ENCODE results near the gene RHBDF2. TPM values are rescaled to one million over a fixed set of nuclear protein-coding genes. Genes with fewer than 3 reads are reported as not detected.

The RHBDF2 gene
- total and polyA plus RNA-seq, 4 donors = 20.1 to 116 (median 39.6) TPM

DNA sequence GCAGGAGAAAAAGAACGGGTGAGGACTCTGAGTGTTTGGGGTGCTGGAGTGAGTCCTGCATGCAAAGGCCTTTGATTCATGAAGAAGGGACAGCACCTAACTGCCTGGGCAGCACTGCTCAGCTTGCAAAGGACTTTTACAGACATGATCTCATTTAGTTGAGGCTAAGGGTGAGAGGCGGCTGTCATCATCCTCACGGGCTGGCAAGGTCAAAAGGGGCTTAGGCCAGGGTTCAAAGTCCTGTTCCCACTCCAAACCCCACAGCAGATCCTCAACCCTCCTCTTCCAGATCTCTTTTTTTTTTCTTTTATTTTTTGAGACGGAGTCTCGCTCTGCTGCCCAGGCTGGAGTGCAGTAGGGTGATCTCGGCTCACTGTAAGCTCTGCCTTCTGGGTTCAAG lies 4.8 kb downstream of the RHBDF2 start:
- no peak overlapping the region for H3K4me3 ChIP-seq
- H3K27ac ChIP-seq (ENCODE audit: low read depth in 1 of 2, low read length in 1 of 2) = no peak overlapping the region
- no peak overlapping the region for H3K9ac ChIP-seq (ENCODE audit: insufficient read depth in 1 of 2, low read length in 2 of 2)
- H3K36me3 ChIP-seq (ENCODE audit: control insufficient read depth in 4 of 4, insufficient read depth in 4 of 4, low read length in 4 of 4) = peaks cover 0 to 2% (median 0%) of the 10 kb centered on the region in 4 donors
- no peak for DNase-seq
- H3K27me3 ChIP-seq (ENCODE audit: control insufficient read depth in 3 of 3, insufficient read depth in 3 of 3, low read length in 2 of 3) = no peaks in the 10 kb centered on the region
- ATAC-seq (ENCODE audit: insufficient read depth, low FRiP score) = no peak
- 90 to 97% methylated on average over 6 of the region's 6 CpGs for WGBS, 2 donors
- H3K4me1 ChIP-seq (ENCODE audit: control insufficient read depth in 5 of 5, insufficient read depth in 5 of 5, low read length in 5 of 5) = peaks cover 0 to 52% (median 28%) of the 10 kb centered on the region in 5 donors
- TF ChIP-seq, protein P1, sequence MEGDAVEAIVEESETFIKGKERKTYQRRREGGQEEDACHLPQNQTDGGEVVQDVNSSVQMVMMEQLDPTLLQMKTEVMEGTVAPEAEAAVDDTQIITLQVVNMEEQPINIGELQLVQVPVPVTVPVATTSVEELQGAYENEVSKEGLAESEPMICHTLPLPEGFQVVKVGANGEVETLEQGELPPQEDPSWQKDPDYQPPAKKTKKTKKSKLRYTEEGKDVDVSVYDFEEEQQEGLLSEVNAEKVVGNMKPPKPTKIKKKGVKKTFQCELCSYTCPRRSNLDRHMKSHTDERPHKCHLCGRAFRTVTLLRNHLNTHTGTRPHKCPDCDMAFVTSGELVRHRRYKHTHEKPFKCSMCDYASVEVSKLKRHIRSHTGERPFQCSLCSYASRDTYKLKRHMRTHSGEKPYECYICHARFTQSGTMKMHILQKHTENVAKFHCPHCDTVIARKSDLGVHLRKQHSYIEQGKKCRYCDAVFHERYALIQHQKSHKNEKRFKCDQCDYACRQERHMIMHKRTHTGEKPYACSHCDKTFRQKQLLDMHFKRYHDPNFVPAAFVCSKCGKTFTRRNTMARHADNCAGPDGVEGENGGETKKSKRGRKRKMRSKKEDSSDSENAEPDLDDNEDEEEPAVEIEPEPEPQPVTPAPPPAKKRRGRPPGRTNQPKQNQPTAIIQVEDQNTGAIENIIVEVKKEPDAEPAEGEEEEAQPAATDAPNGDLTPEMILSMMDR (IDR thresholded peaks at IDR 0.05; ENCODE audit: control extremely low read depth, extremely low read depth) = no peak
- no peaks in the 10 kb centered on the region for H3K9me3 ChIP-seq (ENCODE audit: control insufficient read depth in 4 of 4, insufficient read depth in 3 of 4, low read length in 3 of 4)

DNA sequence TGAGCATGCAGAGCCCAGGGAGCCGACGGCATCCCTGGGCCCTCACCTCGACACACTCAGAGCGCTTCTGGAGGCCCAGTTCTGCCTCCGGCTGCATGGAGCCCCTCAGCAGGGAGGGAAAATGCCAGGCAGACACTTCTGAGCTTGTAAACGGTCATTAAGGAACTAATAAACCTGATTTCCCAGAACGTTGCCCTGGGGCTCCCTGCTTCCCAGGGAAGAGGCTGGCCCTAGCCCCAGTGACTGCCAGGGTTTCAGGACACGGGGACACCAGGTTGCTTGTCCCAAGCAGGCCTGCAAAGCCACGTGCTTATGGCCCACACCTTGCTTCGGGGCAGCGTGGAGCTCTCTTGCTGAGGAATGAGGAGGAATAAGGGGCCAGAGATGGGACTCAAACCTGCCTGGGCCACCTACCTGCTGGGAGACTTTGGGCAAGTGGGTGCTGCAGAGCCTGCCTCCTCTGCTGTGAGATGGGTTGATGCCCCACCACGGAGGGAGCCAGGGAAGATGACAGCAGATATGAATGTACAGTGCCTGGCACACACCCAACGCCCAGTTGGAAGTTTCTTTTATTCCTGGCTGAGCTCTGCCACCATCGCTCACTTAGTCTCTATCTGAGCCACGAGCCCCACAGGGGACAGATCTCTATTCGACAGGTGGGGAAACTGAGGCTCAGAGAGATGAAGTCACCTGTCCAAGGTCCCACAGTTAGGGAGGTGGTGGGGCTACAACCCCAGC lies 5.4 kb downstream of the RHBDF2 start:
- no peak overlapping the region for H3K4me3 ChIP-seq
- H3K27ac ChIP-seq (ENCODE audit: low read depth in 1 of 2, low read length in 1 of 2) = no peak overlapping the region
- ATAC-seq (ENCODE audit: insufficient read depth, low FRiP score) = no peak

DNA sequence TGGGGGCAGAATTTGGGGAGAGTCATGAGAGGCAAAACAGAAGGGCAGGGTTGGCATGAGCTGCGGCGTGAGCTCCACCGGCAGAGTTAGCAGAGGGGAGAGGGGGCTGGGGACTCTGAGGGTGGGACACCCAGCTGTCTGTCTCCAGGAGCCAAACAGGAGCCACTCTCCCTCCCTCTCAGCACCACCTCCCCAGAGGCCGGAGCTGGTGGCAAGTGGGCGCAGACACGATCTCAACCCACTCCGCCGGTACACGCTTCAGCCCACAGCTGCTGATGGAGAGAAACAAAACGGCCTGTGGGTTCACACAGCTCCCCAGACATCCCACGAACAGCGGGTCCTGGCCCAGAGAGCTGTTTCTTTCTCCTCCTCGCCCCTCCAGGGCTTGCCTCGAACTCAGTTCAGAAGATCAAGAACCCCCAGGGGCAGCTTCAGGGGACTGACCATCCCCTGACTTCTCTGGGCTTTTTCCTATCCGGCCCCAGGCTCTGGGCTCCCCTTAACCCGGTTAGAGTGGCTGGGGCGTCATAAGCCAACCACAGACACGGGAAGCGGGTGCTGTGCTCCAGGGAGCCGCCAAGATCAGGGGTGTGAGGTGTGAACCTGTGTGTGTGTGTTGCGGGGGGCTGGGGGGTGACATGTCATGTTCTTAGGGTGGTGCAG lies 7.6 kb downstream of the RHBDF2 start:
- TF ChIP-seq, protein P1 (IDR thresholded peaks at IDR 0.05; ENCODE audit: control extremely low read depth, extremely low read depth) = no peak
- no peak for ATAC-seq (ENCODE audit: insufficient read depth, low FRiP score)
- Histone ChIP-seq H3K27ac (ENCODE audit: low read depth in 1 of 2, low read length in 1 of 2) (peak overlapping the region; percentile 25 to 92), H3K4me3 (no peak overlapping the region), H3K36me3 (ENCODE audit: control insufficient read depth in 4 of 4, insufficient read depth in 4 of 4, low read length in 4 of 4) (peaks cover 0 to 2% (median 0%) of the 10 kb centered on the region in 4 donors), H3K4me1 (ENCODE audit: control insufficient read depth in 5 of 5, insufficient read depth in 5 of 5, low read length in 5 of 5) (peaks cover 0 to 46% (median 26%) of the 10 kb centered on the region in 5 donors), H3K9ac (ENCODE audit: insufficient read depth in 1 of 2, low read length in 2 of 2) (peak overlapping the region in 1 of 2 donors; percentile 12), H3K9me3 (ENCODE audit: control insufficient read depth in 4 of 4, insufficient read depth in 3 of 4, low read length in 3 of 4) (no peaks in the 10 kb centered on the region), H3K27me3 (ENCODE audit: control insufficient read depth in 3 of 3, insufficient read depth in 3 of 3, low read length in 2 of 3) (no peaks in the 10 kb centered on the region)
- no peak for DNase-seq
- WGBS, 2 donors = 43 to 54% methylated on average over 21 of the region's 21 CpGs

More for the DNA sequence above, 5.4 kb downstream of the RHBDF2 start:
- WGBS, 2 donors = 85 to 93% methylated on average over 16 of the region's 16 CpGs
- DNase-seq = no peak
- H3K4me1 ChIP-seq (ENCODE audit: control insufficient read depth in 5 of 5, insufficient read depth in 5 of 5, low read length in 5 of 5) = peaks cover 0 to 57% (median 28%) of the 10 kb centered on the region in 5 donors
- TF ChIP-seq, protein P1 (IDR thresholded peaks at IDR 0.05; ENCODE audit: control extremely low read depth, extremely low read depth) = no peak
- no peaks in the 10 kb centered on the region for H3K9me3 ChIP-seq (ENCODE audit: control insufficient read depth in 4 of 4, insufficient read depth in 3 of 4, low read length in 3 of 4)
- H3K36me3 ChIP-seq (ENCODE audit: control insufficient read depth in 4 of 4, insufficient read depth in 4 of 4, low read length in 4 of 4) = peaks cover 0 to 2% (median 0%) of the 10 kb centered on the region in 4 donors
- no peak overlapping the region for H3K9ac ChIP-seq (ENCODE audit: insufficient read depth in 1 of 2, low read length in 2 of 2)
- no peaks in the 10 kb centered on the region for H3K27me3 ChIP-seq (ENCODE audit: control insufficient read depth in 3 of 3, insufficient read depth in 3 of 3, low read length in 2 of 3)

Data from lung (tissue), 12 donors.